Adrenal gland (tissue), 5 donors: ENCODE results near the gene GPHN.

Source experiments
- POLR2A ChIP-seq, 2 donors: fragments of 450-650 bp; IDR thresholded peaks; one replicate each; pipeline ENCODE4 v1.6.1; 2017; ENCODE audit warnings: antibody characterized with exemption in 2 of 2, mild to moderate bottlenecking in 2 of 2, moderate library complexity in 1 of 2
- TF ChIP-seq, protein P1 (sequence below), 6 experiments: fragments of 450-650 bp in 4 of 6; fragments of 200-600 bp in 2 of 6; sonication (generic) in 1 of 6; IDR thresholded peaks; 1 replicate in 5 of 6; 2 replicates in 1 of 6; pipeline versions ENCODE4 v1.5.1 to v1.8.0; 2016 to 2021; ENCODE audit warnings: antibody characterized with exemption in 6 of 6, mild to moderate bottlenecking in 2 of 6, moderate library complexity in 1 of 6
- donor health status: DM: no; HTN: no; CAD: no.

- TF ChIP-seq, protein P1, sequence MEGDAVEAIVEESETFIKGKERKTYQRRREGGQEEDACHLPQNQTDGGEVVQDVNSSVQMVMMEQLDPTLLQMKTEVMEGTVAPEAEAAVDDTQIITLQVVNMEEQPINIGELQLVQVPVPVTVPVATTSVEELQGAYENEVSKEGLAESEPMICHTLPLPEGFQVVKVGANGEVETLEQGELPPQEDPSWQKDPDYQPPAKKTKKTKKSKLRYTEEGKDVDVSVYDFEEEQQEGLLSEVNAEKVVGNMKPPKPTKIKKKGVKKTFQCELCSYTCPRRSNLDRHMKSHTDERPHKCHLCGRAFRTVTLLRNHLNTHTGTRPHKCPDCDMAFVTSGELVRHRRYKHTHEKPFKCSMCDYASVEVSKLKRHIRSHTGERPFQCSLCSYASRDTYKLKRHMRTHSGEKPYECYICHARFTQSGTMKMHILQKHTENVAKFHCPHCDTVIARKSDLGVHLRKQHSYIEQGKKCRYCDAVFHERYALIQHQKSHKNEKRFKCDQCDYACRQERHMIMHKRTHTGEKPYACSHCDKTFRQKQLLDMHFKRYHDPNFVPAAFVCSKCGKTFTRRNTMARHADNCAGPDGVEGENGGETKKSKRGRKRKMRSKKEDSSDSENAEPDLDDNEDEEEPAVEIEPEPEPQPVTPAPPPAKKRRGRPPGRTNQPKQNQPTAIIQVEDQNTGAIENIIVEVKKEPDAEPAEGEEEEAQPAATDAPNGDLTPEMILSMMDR (IDR thresholded peaks at IDR 0.05), result no peak
- TF ChIP-seq POLR2A (IDR thresholded peaks at IDR 0.05), result no peak
These were observed 684.4 kb downstream of the GPHN start for GRCh38 chr14:67192366-67192765.
